Stimulated activated CD4-positive, alpha-beta T cell treated with anti-CD3 and anti-CD28 coated beads, Interleukin-15, amount 100 ng/mL, for 48 hours (primary cell): ENCODE data around the gene ADAM33.

Source experiments
- DNase-seq, 2 donors: peaks; one replicate each; pipeline ENCODE4 v3.0.0-alpha.2; 2020; ENCODE audit warnings: low read depth in 2 of 2

ADAM33 gene

DNA sequence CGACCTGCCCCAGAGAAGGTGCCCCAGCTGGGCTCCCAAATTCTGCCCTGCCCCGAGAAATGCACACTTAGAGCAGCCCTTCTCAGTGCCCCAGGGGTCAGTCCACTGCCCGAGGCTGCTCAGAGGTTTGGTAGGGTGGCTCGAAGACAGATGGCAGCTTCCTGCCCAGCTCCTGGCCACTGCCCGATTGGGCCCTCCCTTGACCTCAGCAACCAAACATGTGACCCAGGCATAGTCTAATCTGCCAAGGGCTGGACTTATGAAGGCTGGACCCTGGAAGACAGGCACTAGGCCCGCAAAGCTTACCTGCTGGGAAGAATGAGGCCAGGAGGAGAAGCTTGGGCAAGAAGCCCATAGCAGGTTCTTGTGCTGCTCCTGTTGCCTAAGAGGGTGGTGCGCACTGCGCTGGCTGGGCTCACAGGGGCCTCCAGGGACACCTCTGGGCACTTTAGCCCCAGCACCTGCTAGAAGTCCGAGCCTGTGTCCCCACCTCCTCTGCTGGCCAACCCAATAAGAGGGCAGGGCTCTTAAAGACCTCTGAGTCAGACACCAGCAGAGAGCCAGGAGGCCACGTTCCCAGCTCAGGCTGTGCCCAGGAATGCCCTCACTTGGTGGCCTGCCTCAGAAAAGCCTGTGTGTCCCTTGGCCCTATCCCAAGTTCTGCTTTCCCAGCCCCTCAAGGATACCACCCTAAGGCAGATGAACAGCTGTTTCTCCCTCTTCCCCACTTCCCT is 25.1 kb upstream of the ADAM33 start:
- no peak for DNase-seq

GRCh38 chr20:3705970-3706739 is 24.3 kb upstream of the ADAM33 start:
- DNase-seq, result no peak

DNA sequence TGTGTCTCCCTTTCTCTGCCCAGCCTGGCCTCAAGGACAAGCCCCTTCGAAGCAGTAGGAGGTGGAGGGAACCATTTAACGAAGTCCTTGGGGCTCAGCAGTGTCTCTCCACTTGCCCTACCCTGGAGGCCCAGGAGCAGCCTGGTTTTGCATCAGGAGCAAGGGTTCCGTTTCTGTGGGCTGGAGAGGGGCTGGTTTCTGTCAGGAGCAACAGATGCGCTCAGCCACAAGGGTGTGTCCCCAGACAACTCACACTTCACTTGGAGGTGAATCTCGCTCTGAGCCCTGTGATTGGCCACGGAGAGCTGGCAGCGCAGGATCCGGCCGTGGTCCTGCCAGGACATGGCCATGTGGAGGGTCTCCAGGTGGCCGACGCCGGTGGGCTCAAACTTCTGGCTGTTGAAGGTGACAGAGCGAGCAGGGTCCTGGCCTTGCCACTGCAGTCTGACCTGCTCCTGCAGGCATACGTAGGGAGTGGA is 23.7 kb upstream of the ADAM33 start:
- no peak for DNase-seq

DNA sequence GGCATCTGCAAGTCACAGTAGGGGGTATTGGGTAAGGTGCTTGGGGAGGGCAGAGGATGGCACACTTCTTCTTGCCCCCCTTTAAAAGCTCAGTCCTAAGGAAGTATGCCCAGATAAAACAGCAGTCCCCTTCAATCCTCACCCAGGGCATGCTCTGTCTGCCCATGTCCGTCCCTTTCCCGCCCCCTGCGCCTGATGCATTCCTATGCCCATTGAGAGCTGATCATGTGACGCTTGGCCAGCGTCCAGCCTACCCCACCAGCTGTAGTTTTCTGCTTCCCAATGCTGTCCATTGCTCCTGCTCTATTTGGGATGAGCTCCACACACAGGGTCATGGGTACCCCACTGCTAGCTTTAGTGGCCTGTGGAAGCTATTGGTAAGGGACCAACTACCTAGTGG is 22.3 kb upstream of the ADAM33 start:
- DNase-seq, result no peak

- DNase-seq, result no peak
These were observed 21.0 kb upstream of the ADAM33 start for GRCh38 chr20:3702611-3703391.

- no peak for DNase-seq
These were observed 19.5 kb upstream of the ADAM33 start for GRCh38 chr20:3701061-3701998.

GRCh38 chr20:3699037-3699436 is 17.2 kb upstream of the ADAM33 start:
- DNase-seq, result no peak

- DNase-seq, result no peak
These were observed 16.8 kb upstream of the ADAM33 start for GRCh38 chr20:3698591-3699001.

DNA sequence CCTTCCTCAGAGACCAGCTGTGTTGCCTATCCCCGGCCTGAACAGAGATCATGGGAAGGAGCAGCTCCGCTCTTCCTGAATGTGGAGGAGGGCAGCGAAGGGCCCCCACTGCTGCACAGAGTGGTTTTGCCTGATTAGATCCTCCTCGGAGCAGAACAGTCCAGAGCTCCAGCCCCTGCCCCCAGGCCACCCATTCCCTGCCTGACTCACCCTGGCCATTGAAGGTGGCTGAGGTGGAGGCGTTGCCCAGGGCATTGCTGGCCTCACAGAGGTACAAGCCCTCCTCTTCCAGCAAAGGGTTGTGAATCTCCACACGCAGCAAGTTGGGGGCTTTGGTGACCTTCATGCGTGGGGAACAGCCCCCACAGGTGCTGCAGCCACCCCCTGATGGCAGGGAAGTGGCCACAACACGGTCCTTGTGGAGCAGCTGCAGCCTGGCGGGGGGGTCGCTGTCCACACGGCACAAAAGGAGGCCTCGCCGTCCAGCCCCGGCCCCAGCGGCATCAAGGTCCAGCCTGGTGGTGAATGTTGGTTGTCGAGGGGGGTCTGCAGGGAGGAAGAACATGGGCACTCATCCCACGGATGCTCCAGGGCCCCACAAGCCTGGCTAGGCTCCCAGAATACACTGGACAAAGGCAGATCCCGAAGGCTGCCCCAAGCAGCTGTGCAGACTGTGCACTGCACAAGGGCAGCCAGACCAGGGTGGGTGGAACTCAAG is 15.9 kb upstream of the ADAM33 start:
- no peak for DNase-seq

- no peak for DNase-seq
These were observed 15.2 kb upstream of the ADAM33 start for GRCh38 chr20:3696745-3697587.

DNA sequence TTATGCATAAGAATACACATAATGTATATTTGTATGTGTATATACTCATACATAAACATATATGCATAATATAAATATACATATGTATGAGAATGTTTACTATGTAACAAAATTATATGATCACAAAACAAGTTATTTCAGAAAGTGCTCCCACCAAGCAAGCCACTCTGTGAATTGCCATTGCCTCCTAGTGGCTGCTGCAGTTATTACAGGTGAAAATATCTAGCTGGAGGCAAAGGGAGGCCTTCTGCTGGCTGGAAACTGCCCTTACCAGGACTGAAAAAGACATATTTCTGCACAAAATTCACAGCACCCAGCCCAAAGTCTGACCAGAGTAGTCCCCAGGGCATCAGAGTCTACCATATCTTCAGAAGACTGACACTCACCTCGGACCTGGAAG is 14.4 kb upstream of the ADAM33 start:
- no peak for DNase-seq

GRCh38 chr20:3694864-3695263 is 13.1 kb upstream of the ADAM33 start:
- no peak for DNase-seq

DNA sequence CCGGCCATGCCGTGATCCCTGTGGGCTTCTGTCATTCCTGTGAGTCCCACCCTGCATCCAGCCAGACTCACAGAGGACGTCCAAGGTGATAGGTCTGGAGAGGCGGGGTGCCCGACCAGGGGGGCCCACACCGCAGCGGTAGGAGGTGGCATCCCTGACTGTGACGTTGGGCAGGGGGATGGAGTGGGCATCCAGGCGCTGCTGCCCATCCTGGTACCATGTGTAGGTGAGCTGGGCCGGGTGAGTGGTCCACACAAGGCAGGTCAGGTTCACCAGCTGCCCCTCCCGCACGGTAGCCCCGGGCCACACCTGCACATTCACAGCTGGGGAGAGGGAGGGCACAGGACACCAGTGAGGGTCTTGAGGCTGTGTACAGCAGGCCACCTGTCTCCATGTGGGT is 11.6 kb upstream of the ADAM33 start:
- no peak for DNase-seq

- DNase-seq, result no peak
These were observed 11.0 kb upstream of the ADAM33 start for GRCh38 chr20:3692706-3693294.

- no peak for DNase-seq
These were observed 10.1 kb upstream of the ADAM33 start for GRCh38 chr20:3691897-3692296.

GRCh38 chr20:3691306-3691705 is 9.5 kb upstream of the ADAM33 start:
- no peak for DNase-seq

- no peak for DNase-seq
These were observed 8.6 kb upstream of the ADAM33 start for GRCh38 chr20:3690413-3690812.

GRCh38 chr20:3689978-3690377 is 8.2 kb upstream of the ADAM33 start:
- DNase-seq, result no peak

- no peak for DNase-seq
These were observed 5.8 kb upstream of the ADAM33 start for GRCh38 chr20:3687655-3688054.
